ENCODE results near the gene UPK3B. TPM values are rescaled to one million over a fixed set of nuclear protein-coding genes. Genes with fewer than 3 reads are reported as not detected.
"Not testable (repeated sequence)": the region's sequence is repeated elsewhere in the genome, so short reads cannot be mapped to it uniquely, and the experiment has no call there.

Gene UPK3B
- total RNA-seq, 4 donors from 2014 or later: 4.6 to 636 (median 52.6) TPM

- no peak for TF ChIP-seq CTCF (IDR thresholded peaks at IDR 0.05)
- ATAC-seq (ENCODE audit: low FRiP score): peak; percentile 57
- no peak for DNase-seq (ENCODE audit: low spot score)
Measured at GRCh38 chr7:76505168-76506080, 4.9 kb upstream of the UPK3B start.

GRCh38 chr7:76506081-76506440 is 4.3 kb upstream of the UPK3B start:
- TF ChIP-seq CTCF (IDR thresholded peaks at IDR 0.05): no peak
- ATAC-seq (ENCODE audit: low FRiP score) (no peak), DNase-seq (ENCODE audit: low spot score) (no peak)

DNA sequence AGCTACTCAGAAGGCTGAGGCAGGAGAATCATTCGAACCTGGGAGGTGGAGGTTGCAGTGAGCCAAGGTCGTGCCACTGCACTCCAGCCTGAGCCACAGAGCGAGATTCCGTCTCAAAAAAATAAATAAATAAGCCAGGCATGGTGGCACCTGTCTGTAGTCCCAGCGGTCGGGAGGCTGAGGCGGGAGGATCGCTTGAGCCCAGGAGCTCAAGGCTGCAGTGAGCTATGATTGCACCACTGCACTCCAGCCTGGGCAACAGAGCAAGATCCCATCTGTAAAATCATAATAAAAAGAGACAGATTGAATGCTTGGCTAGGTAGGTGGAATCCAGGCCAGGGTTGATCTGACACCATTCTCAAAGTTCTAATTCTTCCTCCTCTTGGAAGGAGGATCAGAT is 3.7 kb upstream of the UPK3B start:
- not testable (repeated sequence) for ATAC-seq (ENCODE audit: low FRiP score); DNase-seq (ENCODE audit: low spot score)

- no peak for TF ChIP-seq CTCF (IDR thresholded peaks at IDR 0.05)
- DNase-seq (ENCODE audit: low spot score) (no peak), ATAC-seq (ENCODE audit: low FRiP score) (no peak)
Measured at GRCh38 chr7:76507723-76508406, 2.5 kb upstream of the UPK3B start.

DNA sequence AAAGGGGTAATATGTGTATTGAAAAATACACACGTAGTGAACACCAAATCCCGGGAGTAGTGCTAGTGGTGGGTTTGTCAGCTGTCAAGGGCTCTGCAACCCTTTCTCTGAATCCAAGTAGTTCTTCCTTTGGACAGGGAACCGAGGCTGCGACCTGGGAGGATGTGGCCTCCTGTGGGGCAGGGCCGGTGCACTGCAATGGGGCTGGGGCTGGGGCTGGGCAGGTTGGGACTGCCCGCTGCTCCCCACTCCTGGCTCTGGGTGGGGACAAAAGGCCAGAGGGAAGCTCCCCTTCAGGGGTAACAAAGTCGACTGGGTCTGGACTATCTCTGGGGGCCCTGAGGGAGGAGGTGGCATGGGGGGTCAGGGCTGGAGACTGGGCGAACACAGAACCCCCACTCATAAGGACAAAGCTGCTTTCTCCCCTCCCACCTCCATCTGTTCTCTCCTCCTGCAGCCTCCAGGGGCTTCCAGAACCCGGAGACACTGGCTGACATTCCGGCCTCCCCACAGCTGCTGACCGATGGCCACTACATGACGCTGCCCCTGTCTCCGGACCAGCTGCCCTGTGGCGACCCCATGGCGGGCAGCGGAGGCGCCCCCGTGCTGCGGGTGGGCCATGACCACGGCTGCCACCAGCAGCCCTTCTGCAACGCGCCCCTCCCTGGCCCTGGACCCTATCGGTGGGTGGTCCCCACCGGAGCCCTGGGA is 1.0 kb downstream of the UPK3B start:
- ATAC-seq (ENCODE audit: low FRiP score): not testable (repeated sequence)

DNA sequence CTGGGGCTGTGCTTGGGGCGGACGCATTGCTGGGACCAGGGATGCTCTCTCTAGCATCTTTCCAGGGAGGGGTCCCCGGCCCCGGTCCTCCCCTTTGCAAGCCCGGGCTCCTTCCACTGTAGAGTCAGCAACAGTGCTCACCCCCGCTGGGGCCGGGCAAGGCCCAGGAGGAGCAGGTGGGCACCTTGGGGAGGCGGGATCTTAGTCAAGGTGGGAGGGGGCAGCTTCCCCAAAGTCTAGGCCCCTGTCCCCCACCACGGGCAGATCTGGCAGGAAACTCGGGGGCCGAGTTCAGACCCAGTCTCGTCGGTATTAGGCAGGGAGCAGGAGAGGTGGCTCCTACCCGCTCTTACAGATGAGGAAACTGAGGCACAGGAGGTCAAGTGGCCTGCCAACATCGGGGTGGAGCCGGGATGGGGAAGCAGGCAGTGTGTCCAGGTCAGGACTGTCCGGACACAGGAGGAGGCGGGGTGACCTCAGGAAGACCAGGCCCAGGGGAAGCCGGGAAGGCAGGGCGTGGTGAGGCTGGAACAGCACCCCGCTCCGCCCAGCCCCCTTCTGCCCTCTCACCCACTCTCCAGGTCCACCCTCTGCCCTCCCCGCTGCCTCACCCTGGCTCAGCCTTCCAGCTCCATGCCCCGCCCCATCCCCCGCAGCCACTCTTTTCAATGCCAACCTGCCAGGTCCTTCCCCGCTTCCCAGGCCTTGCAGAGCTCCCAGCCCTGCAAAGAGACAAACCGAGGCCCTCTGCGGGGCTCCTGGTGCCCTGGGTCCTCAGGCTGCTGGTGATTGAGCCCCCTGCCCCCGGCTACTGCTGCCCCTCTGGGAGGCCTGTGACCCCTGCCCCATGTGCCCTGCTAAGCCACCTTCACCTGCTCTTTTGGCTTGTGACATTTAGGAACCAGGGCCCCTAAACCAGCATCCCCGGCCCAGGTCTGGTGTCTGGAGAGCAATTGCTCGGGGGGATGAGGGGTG is 1.8 kb downstream of the UPK3B start:
- not testable (repeated sequence) for DNase-seq (ENCODE audit: low spot score)
- peak; percentile 74 for ATAC-seq (ENCODE audit: low FRiP score)

More for the DNA sequence above, 1.0 kb downstream of the UPK3B start:
- DNase-seq (ENCODE audit: low spot score): not testable (repeated sequence)

GRCh38 chr7:76512941-76513816 is 2.8 kb downstream of the UPK3B start:
- DNase-seq (ENCODE audit: low spot score): no peak
- no peak for TF ChIP-seq CTCF (IDR thresholded peaks at IDR 0.05)
- ATAC-seq (ENCODE audit: low FRiP score): peak; percentile 48
